Glomerular visceral epithelial cell (primary cell): ENCODE data around the gene THRB.

Experiments
- DNase-seq: peaks from one replicate; pipeline ENCODE4 v3.0.0-alpha.2; 2016; ENCODE audit errors: extremely low spot score

The THRB gene

DNA sequence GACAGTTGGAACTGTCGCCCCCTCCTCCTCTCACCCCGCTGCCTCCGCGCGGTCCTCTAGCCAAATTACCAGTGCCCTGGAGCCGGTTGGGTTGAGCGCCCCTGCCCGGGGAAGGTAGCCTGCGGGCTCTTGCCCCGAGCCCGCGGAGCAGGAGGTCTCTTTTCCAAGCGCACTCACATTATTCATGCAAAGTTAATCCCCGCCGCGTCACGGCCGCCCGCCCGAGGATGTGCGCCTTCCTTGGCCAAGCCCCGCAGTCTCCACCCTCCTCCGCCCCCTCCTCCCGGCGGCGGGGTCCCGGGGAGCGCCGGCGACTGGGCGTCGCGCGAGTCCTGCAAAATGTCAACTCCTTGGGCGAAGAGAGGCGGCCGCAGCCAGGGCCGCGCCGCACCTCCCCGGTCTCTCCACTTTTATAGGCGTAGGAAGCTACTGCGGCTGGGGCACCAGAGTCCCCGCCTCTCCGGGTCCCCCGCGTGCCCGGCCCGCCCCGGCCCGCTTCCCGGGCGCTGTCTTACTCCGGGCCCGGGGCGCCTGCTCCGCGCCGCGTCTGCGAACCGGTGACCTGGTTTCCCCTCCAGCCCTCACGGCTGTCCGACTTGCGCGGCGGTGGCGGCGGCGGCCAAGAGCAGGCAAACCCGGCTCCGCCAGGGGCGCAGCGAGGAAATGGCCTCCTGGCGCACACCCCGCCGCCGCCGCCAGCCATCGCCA, at the start of gene THRB:
Gene THRB (minus strand): TSS at position 233 of the 708 bp plus-strand sequence.
- DNase-seq, result peak; percentile 73

DNA sequence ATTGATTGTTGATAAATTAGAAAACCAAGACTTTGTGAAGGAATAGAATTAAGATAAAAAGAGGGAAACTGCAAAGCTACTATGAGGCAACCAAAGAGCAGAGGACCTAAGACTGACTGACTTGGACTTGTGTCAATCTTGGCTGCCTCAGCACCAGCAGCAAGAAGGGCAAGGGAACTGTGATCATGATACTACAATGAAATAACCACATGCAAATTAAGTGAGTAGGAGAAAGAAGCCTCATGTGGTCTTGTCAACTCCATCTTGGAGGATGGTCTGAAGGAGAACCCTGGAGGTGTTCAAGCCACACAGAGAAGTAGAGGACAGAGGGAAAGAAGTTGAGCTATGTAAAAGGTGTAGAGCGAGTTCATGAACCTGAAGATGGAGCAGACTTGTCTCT, 47.3 kb upstream of the THRB start:
- no peak for DNase-seq

DNA sequence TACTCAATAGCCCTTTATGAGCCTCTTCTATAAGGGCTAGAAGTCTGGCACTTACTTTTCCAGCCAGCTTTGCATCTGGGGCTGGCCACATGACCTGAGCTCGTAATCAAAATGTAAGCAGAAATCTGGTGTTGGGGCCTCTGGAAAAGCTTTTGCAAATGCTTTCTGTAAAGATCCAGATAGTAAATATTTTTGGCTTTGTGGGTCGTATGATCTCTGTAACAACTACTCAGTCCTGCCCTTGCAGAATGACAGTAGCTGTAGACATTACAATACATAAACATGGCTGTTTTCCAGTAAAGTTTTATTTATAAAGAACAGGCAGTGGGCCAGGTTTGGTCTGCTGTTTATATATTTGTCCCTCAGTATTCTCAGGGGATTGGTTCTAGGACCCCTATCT, 46.2 kb upstream of the THRB start:
- no peak for DNase-seq

DNA sequence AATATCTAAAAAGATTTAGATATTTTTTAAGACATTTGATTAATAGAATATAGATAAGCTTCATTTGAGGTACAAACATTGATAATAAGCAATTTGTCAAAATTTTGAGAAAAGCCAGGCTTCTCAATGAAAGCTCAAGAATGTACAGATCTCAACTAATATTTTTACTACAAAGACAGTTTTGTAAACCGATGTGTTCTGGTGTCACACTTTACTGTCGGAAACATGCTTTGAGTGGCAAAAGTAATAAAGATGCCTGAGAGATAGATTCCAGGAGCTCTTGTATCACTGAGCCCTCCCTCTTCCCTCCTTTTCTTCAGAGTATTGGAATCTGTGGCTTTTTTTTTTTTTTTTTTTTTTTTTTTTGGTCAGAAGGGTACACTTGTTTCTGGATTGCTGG, 45.0 kb upstream of the THRB start:
- no peak for DNase-seq

DNA sequence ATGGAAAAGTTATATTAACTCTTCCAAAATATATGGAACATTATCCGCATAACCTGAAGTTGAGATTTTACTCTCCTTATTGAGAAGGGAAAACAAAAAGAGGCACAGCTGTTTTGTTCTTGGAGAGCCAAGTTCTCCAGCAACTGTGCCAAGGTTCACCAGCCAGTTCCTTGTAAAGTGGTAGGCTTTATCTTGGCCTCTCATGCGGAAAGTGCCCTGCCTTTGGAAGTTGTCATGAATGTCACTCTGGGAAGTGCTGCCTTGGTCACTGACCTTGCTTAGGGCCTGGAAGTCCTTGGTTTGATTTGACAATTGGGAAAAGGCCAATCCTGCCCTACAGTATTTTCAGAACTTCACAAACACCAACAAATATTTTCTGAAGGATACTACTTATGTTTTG, 44.2 kb upstream of the THRB start:
- no peak for DNase-seq

DNA sequence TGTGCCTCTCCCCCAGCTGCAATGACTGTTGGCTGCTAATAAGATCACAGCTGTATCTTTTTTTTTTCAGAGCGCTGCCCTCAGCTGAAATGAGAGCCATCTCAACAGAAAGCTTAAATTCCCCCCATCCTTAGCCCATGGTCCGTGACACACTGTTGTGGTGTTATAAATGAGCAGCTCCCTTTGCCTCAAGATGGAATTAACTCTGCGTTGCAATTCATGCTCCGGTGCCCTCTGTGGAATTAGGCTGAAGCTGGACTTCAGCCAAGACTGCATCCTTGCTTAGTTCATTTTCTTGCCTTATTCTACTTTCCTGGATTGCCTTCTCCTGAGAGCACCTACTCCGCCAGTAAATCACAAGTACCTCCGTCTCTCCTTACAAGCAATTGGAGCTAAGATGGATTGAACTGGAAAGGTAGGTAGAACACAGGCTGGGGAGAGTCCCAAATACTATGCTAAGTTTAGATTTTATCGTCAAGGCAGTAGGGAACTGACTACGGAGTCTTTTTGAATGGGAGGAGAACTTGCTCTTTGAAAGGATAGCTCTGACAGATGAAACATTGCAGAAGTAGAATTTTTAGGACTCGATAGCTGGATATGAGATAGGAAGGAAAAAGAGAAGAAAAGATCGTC, 39.0 kb upstream of the THRB start:
- peak; percentile 51 for DNase-seq

DNA sequence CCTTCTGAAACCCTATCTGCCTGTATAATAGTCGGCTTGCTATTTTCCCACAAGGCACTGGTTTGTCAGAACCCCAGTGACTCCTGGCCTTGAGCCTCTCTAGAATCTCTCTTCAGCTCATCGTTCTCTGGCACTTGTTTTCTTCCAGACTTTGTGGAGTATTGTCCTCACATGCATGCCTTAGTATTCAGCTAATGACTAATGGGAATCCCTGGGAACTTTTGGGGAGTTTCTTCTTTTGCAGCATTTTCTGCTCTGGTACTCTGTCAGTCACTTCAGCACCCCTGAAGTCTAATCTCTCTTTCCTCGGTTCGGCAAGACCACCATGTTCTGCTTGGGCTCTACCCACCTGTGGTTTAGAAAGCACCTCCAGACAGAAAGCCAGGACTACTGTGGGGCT, 35.8 kb upstream of the THRB start:
- DNase-seq, result no peak

DNA sequence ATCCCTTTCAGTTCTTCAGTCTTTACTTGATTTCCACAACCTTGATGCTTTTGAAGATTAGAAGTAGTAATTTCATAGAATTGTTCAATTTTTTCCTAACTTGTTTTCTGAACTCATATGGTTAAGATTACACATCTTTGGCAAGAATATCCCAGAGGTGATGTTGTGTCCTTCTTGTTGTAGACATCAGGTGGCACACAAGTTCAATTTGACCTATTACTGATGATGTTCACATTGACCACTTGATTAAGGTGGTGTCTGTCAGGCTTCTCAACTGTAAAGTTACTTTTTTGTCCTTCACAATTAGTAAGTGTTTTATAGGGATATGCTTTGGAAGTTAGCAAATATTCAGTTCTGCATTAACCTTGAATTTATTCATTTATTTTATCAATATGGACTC, 34.6 kb upstream of the THRB start:
- no peak for DNase-seq

DNA sequence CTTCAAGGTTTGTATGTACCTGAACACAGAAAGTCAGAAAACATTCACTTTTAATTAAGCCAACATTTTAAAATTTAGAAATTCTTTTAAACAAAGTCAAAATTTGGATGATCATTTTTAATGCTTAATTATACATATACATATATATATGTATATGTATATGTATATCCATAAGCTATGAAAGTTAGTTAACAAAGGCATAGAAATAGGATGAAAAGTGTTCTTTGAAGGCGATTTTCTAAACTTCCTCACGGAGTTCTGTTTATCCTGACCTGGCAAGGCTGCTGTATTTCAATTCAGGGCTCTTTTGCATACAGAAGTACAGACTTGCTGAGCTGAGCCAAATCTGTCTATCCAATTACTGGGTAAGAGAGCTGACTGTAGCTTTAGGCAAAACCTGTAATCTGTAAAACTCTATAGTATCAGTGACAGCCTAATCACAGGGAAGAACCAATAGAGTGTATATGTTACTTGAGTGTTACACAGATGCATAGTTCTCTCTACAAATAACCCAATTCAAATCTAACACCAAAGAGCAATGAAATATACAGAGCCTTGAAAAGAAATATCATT, 32.1 kb upstream of the THRB start:
- DNase-seq, result no peak

DNA sequence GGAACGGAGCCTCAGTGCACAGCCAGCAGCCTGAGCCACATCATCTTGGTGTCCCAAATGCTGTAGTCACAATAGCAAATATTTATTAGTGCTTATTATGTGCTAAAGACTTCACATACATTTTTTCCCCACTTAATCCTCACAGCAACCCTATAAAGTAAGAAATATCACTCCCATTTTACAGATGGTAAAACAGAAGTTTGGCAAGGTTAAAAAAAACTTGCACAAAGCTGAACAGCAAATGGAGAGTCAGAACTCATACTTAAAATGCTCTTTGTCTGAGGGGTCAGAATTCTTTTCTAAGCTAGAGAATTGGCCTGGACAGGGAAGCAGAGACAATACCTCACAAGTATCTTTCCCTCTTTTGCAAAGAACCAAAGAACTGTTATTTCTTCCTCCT, 30.9 kb upstream of the THRB start:
- DNase-seq, result no peak

DNA sequence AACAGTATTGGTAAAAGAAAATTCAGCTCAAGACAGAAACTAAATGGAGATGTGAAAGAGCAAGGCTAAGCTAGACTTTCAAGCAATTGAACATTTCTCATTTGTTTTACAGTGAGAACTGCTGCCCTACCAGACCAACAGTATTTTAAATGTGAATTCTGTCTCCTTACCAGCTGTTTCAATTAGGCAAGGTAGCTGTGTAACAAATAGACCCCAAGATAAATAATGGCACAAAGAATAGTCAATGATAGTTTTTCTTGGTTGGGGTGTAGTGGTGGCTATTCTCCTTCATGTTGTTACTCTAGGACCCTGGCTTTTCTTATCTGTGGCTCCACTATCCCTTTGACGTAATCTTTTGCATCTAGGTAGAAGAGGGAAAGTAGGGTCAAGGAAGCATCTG, 30.4 kb upstream of the THRB start:
- no peak for DNase-seq

DNA sequence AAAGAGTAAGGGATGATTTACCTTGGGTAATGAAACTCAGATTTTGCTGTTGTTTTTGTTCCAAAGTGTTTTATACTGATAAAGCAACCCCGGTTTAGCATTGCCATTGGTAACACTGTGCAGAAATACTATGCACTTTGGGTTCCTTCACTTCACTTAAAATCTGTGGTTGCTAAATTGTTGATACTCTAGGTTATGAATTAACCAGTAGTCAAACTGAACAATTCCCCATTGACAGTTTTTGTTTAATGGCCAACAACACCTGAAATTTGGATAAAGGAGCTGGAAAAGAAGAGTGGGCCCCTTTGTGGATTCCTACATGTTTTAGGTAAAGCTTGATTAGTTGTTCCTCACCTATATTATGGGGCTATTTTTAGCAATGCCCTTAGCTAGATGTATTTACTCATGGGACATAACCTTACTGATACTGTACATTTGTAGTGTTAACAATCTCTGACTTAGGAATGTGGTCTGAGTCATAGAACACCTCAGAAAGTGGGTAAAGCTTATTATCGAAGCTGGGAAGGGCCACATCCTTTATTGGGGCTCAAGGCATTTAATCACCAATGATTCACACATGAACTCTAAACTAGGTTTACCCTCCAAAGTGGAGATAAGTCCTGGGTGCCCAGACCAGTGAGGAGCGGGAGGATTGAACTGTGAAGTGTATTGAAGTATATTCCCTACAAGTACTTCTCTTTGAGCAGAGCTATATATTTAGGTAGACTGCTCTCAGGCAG, 29.5 kb upstream of the THRB start:
- peak; percentile 37 for DNase-seq

DNA sequence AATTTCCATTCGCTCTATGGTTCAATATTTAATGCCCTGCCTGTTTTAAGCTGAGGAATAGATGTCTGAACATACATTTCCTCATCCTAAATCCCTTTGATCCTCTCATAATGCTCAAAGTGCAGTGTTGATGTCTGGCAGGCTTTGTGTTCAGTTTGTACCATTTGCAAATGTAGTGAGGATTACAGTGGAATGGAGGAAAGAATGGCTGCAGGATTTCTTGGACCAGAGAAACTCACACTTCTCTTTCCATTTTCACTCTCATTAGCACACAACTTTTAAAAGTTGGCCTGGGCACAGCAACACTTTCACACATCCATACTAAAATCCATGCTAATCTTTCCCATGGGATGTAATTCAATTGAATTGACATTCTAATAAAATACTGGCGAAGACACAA, 28.6 kb upstream of the THRB start:
- no peak for DNase-seq

DNA sequence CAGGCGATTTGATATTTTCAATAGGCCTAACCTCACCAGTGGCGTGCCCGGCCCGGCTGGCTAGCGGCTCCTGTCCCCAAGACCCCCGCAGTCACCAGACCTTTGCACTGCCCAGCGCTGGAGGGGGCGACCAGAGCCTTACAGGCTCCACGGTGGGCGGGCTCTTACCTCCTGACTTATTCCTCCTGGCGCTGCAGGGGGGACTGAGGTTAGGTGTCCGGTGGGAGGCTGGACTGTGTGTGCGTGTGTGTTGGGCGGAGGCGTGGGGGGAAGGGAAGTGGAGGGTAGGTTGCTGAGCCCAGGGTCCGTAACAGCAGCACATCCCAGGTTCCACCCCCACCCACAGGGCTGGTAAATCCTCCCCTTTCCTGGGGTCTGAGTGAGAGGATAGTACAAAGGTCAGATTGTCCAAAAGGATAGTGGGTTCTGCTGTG, 27.5 kb upstream of the THRB start:
- peak; percentile 3 for DNase-seq

DNA sequence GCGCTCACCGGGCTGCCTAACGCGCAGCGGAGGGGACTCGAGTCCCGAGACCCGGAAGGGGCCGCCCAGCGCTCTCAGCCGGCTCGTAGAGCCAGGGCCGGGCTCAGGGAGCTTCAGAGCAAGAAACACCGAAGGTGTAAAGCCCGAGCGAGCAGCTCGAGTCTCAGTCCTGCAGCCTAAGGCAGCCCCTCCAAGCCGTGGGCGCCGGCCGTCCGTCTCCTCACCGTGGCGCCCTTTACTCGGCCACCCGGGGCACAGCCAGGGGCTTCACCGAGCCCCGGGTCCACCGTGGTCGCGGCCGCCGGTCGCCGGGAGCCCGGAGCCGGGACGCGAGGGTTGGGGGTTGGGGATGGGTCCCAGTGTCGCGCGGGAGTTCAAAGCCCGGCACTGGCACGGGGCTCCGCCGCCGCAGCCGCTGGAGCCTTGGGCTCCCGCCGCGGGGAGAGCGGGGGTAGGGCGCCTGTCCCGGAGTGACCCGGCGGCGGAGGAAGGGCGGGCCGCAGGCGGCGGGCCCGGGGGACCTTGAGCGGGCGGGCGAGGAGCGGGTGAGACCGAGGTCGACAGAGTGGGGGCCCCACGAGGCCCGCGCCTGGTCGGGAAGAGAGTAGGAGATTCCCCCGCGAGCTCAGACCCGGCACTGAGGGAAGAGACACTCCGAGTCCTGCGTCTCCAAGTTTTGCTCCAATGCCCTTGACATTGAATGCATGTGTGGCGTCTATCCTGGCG, 26.9 kb upstream of the THRB start:
- peak; percentile 56 for DNase-seq

DNA sequence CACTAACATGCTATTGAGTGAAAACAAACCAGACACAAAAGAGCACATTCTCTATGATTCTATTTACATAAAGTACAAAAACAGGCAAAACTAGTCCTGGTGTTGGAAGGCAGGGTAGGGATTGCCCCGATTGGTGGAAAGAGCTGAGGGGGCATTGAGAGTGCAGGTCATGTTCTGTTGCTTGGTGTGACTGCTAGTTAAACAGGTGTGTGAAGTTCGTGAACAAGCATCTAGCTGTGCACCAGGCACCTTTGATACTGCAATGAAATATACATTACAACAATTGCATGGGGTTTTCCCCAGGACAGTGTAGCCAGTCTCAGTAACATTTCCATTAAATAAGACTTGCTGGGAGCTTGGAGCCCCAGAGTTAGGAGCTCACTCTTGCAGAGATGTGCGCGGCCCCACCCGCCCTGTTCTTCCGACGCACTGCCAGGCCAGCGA, 26.3 kb upstream of the THRB start:
- no peak for DNase-seq

DNA sequence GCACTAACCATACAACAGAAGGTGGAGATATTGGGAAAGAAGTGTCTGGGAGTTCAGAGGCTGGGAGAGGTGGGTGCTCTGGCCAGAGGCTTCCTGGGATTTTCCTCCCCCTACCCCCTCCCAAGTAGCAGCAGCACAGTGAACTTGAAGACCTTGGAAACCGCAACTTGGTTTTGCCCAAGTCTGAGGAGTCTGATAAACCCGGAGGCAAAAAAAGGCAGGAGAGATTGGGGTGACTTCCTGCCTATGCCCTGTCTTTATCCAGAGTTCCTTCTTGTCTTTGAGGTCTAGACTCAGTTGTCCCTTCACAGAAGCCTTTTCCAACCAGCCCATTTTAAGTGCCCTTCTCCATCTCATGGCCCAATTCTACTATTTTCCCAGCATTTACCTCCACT, 25.4 kb upstream of the THRB start:
- DNase-seq, result no peak

DNA sequence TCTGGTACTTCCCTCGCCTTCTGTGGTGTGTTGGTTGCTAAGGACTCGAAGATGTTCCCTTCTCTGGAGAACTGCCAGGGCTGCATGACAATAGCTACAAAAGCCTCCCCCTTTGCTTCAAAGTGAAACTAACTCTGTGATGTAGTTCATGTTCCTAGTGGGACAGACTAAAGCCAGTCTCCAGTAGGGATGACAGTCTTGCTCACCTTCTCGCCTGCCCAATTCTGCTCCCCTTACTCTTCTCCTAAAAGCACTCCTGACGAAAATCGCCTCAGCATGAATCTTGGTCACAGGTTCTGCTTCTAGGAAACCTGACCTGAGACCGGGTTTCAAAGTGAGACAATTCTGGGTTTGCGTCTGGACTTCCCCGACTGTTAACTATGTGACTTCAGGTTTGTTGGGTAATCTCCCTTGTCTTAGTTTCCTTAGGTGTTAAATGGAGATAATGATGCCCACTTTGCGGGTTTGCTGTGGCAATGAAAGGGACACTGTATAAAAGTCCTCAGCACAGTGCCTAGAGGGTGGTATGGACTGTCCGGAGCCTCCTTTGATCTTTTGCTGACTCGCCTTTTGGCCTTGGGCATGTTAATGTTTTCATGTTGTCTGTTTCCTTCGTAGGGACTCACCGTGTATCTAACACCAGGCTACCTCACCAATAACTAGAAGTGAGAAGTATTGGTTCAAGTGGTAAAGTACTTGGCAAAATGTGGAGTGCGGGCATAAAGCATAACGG, 24.9 kb upstream of the THRB start:
- DNase-seq, result peak; percentile 23

DNA sequence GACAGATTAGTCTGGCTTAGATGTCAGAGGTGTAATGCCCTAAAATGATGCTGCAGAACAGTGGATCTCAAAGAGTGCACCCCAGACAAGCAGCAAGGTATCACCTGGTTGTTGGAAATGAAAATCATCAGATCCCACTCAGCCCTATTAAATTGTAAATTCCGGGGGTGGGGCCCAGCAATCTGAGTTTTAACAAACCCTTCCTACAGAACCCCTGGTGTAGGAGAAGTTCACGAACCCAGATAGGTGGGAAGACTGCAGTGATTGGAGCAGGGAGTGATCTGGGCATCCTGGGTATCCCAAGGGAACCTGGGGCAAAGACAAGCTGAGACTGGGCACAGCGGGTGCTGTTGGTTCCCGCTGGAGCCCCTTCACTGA, 24.3 kb upstream of the THRB start:
- no peak for DNase-seq

DNA sequence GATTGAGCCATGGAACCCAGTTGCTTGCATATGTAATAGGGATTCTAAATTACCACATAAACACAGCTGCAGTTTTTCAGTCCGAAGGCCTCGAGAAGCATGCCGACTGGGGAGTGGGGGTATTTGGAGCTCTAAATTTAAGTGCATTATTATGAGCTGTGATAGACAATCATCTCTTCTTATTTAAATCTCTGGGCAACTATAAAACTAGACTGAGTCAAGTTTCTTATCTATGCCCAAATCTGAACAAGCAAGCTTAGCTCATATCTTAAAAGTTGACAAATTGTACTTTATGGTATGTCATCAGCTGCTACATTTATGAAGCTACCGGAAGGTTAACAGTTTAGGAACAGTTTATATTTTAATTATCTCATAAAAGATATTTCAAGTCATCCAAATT, 19.5 kb upstream of the THRB start:
- no peak for DNase-seq

DNA sequence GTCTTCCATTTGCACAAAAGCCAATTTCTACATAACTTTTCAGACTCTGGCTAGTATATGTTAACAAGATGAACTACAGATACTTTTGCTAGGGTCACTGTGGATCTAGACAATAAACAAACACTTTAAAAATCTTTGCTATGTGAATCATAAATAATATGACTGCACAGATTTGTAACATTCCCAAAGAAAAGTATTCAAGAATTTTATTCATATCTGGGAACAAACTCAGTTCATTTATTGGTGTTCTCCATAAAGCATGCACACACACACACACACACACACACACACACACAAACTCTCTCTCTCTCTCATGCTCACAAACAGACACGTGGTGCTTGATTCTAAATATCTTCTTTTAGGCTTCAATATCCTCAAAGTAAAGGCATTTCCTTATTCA, 18.8 kb upstream of the THRB start:
- no peak for DNase-seq
